GM18870 (cell line): ENCODE results near the gene TOMM6.

Experiments used
- ATAC-seq: cut with Tn5 transposase; IDR thresholded peaks from one replicate; pipeline ENCODE4 v1.9.1; 2021; ENCODE audit warnings: moderate library complexity; ENCODE audit not compliant: unreplicated experiment

Gene TOMM6

GRCh38 chr6:41818271-41819054 is 31.0 kb downstream of the TOMM6 start:
- no peak for ATAC-seq

GRCh38 chr6:41821266-41821665 is 33.8 kb downstream of the TOMM6 start:
- ATAC-seq, result no peak

DNA sequence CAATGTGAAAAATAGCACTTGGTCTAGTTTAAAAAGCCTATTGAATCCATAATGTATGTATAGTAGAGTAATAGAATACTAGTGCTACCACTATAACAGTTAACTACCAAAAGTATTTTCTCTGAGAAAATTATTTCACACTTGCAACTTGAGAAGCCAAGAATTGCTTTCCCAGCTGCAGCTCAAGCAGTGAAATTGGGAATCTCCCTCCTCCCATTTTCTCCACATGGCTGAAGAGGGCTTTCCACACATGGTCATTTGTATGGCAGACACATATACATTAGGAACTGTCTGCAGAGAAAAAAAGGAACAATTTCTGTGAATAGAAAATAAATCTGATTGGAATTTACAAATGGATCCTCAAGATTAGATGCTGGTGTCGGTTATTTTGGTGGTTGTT is 34.5 kb downstream of the TOMM6 start:
- ATAC-seq, result no peak

GRCh38 chr6:41823178-41823577 is 35.7 kb downstream of the TOMM6 start:
- ATAC-seq, result no peak

DNA sequence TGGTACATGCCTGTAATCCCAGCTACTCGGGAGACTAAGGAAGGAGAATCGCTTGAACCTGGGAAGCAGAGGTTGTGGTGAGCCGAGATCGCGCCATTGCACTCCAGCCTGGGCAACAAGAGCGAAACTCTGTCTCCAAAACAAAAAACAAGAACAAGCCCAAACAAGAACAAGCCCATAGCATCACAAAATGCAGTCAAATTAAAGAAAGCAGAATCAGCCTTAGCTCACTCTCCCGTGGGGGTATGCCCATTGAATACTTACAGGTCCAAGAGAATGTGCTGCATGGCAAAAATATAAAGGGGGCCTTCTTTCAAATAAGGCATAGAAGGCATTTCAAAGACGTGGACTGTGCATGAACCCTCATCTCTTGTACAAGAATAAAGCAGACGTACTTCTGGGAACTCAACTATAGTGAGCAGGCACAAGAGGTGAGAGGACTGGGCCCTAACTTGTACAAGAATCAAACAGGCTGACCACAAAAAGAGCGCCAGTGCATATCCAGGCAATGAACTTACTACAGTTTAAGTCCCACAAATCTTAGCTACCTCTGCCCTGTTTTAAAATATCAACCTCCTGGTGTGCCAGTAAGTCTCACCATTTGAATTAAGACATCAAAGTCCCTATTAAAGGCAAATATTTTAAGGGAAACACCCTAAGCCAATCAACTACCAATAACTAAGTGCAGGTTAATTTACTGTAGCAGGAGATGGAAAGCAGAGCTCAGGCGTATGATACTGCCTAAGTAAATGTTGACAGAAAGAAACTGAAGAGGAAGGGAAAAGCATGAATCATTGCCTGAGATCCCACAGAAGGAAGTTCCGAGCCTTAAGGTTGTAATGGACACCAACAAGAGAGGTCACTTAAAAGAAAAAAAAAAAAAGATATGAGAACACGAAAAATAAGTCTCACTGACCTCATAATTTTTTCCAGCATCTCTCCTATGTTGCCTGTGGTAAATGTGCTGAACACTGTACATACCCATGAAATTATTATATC is 37.4 kb downstream of the TOMM6 start:
- ATAC-seq, result no peak

DNA sequence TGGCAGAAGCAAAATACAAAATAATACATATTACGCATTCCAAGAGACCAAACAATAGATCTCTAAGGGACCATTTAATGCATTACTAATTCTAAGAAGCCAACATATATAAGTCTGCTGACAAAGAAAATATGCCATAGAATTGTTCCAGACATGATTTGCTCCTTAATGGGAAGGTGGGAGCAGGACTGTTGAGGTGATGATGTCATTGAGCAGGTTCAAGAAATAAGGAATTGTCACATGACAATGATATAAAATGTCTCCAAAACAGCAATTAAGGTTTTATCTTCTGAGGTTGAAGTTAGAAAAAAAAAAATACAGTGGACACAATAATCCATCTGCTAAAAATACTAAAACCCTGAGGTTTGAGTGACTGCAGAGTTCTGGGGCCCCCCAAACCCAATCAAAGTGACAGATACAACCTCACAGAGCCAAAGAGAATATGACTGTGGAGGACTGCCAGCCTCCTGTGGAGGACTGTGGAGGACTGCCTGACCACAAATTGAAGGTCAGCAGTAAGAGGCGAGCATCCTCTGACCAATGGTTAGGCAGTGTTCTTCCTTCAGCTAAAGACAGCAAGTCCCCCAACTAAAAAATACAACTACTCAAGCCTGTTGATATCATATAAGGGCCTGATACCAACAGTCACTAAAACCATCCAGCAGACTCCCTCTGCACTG is 39.0 kb downstream of the TOMM6 start:
- no peak for ATAC-seq

DNA sequence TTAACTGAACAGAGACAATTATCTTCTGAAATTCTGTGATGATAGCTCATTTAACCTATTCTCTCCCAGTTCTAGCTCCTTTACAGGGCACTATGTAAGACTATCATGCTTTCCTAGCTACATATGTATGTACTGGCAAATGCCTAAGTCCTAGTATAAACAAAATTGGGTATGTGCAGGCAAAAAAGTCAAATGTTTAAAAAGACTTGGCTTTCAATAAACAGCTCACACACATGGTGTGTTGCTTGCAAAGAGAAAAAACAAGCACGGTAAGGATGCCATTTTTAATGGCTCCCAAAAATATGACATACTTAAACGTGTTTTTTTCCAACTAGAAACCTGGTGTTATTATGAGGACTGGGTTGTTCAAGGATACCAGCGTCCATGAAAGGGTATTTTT is 44.8 kb downstream of the TOMM6 start:
- ATAC-seq, result no peak

- no peak for ATAC-seq
These were observed 48.6 kb downstream of the TOMM6 start for GRCh38 chr6:41836022-41836659.

- no peak for ATAC-seq
These were observed 49.2 kb downstream of the TOMM6 start for GRCh38 chr6:41836660-41837052.
